B cell (primary cell): ENCODE results near the gene CHST2. TPM values are rescaled to one million over a fixed set of nuclear protein-coding genes. Genes with fewer than 3 reads are reported as not detected.

Source experiments
- ATAC-seq: fragments of 200-7000 bp; cut with Tn5 transposase; one replicate; pipeline ENCODE4 v1.10.0; 2021; ENCODE audit warnings: low read depth, mild to moderate bottlenecking, moderate number of reproducible peaks, moderate library complexity
- CTCF ChIA-PET: fragments of 350-600 bp; sonication (Branson Sonifier 250); formaldehyde crosslinking; loops from one replicate; lab custom pipeline; 2021; ENCODE audit warnings: antibody characterized with exemption, inconsistent platforms; lab: Charles Lee
- POLR2A ChIA-PET: fragments of 350-600 bp; sonication (Branson Sonifier 250); formaldehyde crosslinking; loops from one replicate; lab custom pipeline; 2021; ENCODE audit warnings: antibody characterized with exemption; lab: Charles Lee
- DNase-seq: peaks from one replicate; pipeline ENCODE4 v3.0.0; 2013
- H2AFZ ChIP-seq: 2 replicates; pipeline ENCODE4 v1.6.1; 2012; ENCODE audit warnings: mild to moderate bottlenecking, low read depth, low read length; ENCODE audit not compliant: insufficient read depth, poor library complexity, severe bottlenecking
- H3K27ac ChIP-seq, 2 donors: 1 replicate in 1 of 2; 2 replicates in 1 of 2; pipeline ENCODE4 v1.5.1; 2012 to 2013; ENCODE audit warnings: low read length in 2 of 2, mild to moderate bottlenecking in 2 of 2, moderate library complexity in 1 of 2
- H3K27me3 ChIP-seq, 4 experiments: fragments of 200-600 bp in 1 of 4; sonication (generic) in 1 of 4; replicated peaks in 1 of 4; 1 replicate in 2 of 4; 2 replicates in 2 of 4; pipeline versions ENCODE4 v1.6.1 to v1.7.0; 2013 to 2016; ENCODE audit warnings: low read length in 3 of 4, mild to moderate bottlenecking in 2 of 4, mixed read lengths in 1 of 4, moderate library complexity in 1 of 4; ENCODE audit not compliant: insufficient read depth in 4 of 4, control insufficient read depth in 3 of 4; ENCODE audit errors: control extremely low read depth in 1 of 4
- H3K36me3 ChIP-seq, 2 experiments: replicated peaks in 1 of 2; 1 replicate in 1 of 2; 2 replicates in 1 of 2; pipeline versions ENCODE4 v1.6.1 to v1.7.1; 2013; ENCODE audit warnings: low read length in 1 of 2; ENCODE audit not compliant: insufficient read depth in 2 of 2, control insufficient read depth in 1 of 2; ENCODE audit errors: control extremely low read depth in 1 of 2, extremely low read depth in 1 of 2
- H3K4me1 ChIP-seq, 2 donors: fragments of 200-600 bp in 1 of 2; sonication (generic) in 1 of 2; 1 replicate in 1 of 2; 2 replicates in 1 of 2; pipeline versions ENCODE4 v1.5.1 to v1.6.1; 2013 to 2017; ENCODE audit warnings: low read length in 2 of 2; ENCODE audit not compliant: control insufficient read depth in 2 of 2, insufficient read depth in 2 of 2
- H3K4me2 ChIP-seq: replicated peaks from 2 replicates; pipeline ENCODE3; 2012; ENCODE audit warnings: mild to moderate bottlenecking, low read depth, low read length; ENCODE audit not compliant: poor library complexity, severe bottlenecking
- H3K4me3 ChIP-seq, 5 experiments: fragments of 200-600 bp in 1 of 5; sonication (generic) in 1 of 5; 1 replicate in 3 of 5; 2 replicates in 2 of 5; pipeline versions ENCODE4 v1.5.1 to v1.7.0; 2011 to 2016; ENCODE audit warnings: low read length in 4 of 5, mild to moderate bottlenecking in 4 of 5, low read depth in 2 of 5, control low read depth in 1 of 5, moderate library complexity in 1 of 5; ENCODE audit not compliant: insufficient read depth in 1 of 5; ENCODE audit errors: control extremely low read depth in 1 of 5, extremely low read depth in 1 of 5
- H3K79me2 ChIP-seq: fragments of 200-600 bp; sonication (generic); one replicate; pipeline ENCODE4 v1.6.0; 2016; ENCODE audit warnings: low read length; ENCODE audit not compliant: control insufficient read depth, insufficient read depth
- H3K9ac ChIP-seq: fragments of 200-600 bp; sonication (generic); 2 replicates; pipeline ENCODE4 v1.6.1; 2017; ENCODE audit warnings: mild to moderate bottlenecking, low read length, moderate library complexity
- H3K9me3 ChIP-seq, 3 donors: one replicate each; pipeline versions ENCODE4 v1.6.1 to v1.7.1; 2013; ENCODE audit warnings: low read length in 2 of 3; ENCODE audit not compliant: control insufficient read depth in 2 of 3, insufficient read depth in 1 of 3; ENCODE audit errors: control extremely low read depth in 1 of 3
- H4K20me1 ChIP-seq: 2 replicates; pipeline ENCODE4 v1.6.0; 2012; ENCODE audit warnings: mild to moderate bottlenecking, low read length; ENCODE audit not compliant: insufficient read depth, control insufficient read depth, poor library complexity, severe bottlenecking
- H3K27ac Mint-ChIP-seq: one replicate; pipeline ENCODE4 v1.8.0; 2021; ENCODE audit warnings: mixed read lengths
- H3K27me3 Mint-ChIP-seq: one replicate; pipeline ENCODE4 v1.8.0; 2021; ENCODE audit warnings: mixed read lengths
- H3K4me1 Mint-ChIP-seq: one replicate; pipeline ENCODE4 v1.8.0; 2021; ENCODE audit warnings: mixed read lengths
- H3K4me3 Mint-ChIP-seq: one replicate; pipeline ENCODE4 v1.8.0; 2021; ENCODE audit warnings: mixed read lengths
- H3K9me3 Mint-ChIP-seq: one replicate; pipeline ENCODE4 v1.8.0; 2022; ENCODE audit warnings: mixed read lengths; ENCODE audit not compliant: insufficient read depth
- CTCF ChIP-seq: fragments of 200-600 bp; IDR thresholded peaks from one replicate; pipeline ENCODE4 v1.8.0; 2022; ENCODE audit warnings: antibody characterized with exemption, mild to moderate bottlenecking
- EZH2 ChIP-seq: IDR thresholded peaks from 2 replicates; pipeline ENCODE4 v1.6.1; 2012; ENCODE audit warnings: borderline replicate concordance, low read depth, mild to moderate bottlenecking, moderate library complexity, low read length; ENCODE audit not compliant: insufficient read depth, poor library complexity, severe bottlenecking
- WGBS: methylation state at CpG from one replicate; pipeline ENCODE4 v1.1.5; 2013; ENCODE audit warnings: missing lambda C conversion rate; ENCODE audit not compliant: insufficient coverage; 5-methylcytosine and 5-hydroxymethylcytosine counted together
- intact Hi-C: fragments of 100-400 bp; cut with micrococcal nuclease; formaldehyde crosslinking; loops from one replicate; pipeline ENCODE4 v1.10.0; 2022
- polyA plus RNA-seq: library from polyadenylated mRNA; depleted of rRNA; stranded (reverse); fragments of >200 nt; gene quantifications from 2 replicates; pipeline ENCODE4 v1.2.3, GENCODE V29; 2012
- total RNA-seq, 2 donors: library from RNA; stranded (reverse); fragments of 120-200 nt in 1 of 2; gene quantifications; 1 replicate in 1 of 2; 2 replicates in 1 of 2; pipeline versions ENCODE4 v1.2.3 to v1.2.4, GENCODE V29; 2013 to 2022

CHST2 gene
- total and polyA plus RNA-seq, 2 donors (not counting 1 experiment from before 2014, with no cell fraction given) = 5.2 to 25.0 TPM

DNA sequence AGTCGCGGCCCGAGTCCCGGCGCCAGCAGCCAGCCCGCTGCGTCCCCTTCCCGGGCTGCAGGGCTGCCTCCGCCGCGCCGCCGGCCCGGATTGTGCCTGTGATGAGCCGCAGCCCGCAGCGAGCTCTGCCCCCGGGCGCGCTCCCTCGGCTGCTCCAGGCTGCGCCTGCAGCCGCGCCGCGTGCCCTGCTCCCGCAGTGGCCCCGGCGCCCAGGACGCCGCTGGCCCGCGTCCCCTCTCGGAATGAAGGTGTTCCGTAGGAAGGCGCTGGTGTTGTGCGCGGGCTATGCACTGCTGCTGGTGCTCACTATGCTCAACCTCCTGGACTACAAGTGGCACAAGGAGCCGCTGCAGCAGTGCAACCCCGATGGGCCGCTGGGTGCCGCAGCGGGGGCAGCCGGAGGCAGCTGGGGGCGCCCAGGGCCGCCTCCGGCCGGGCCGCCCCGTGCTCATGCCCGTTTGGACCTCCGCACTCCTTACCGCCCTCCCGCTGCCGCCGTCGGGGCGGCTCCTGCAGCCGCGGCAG, 1.2 kb downstream of the CHST2 start:
- Histone ChIP-seq H3K4me3 (peak overlapping the region; percentile 44 to 95 (median 91)), H3K27ac (no peak overlapping the region), H3K79me2 (peaks cover 6% of the 10 kb centered on the region), H3K4me1 (peaks cover 25 to 32% of the 10 kb centered on the region in 2 donors), H4K20me1 (no peaks in the 10 kb centered on the region), H3K27me3 (no peaks in the 10 kb centered on the region), H3K9ac (peak overlapping the region; percentile 90), H3K4me2 (peak overlapping the region; percentile 96), H3K36me3 (no peaks in the 10 kb centered on the region), H2AFZ (peak overlapping the region; percentile 98), H3K9me3 (peaks cover 0 to 8% (median 0%) of the 10 kb centered on the region in 3 donors)
- POLR2A ChIA-PET = interaction anchor here (0.6 kb wide), 1 partner anchor 41 kb away, joined by 10 read pairs; no protein-coding TSS in a partner anchor
- ATAC-seq = peak; percentile 26
- H3K9me3 Mint-ChIP-seq = no peaks in the 10 kb centered on the region
- TF ChIP-seq CTCF = peak; percentile 37
- no peak for TF ChIP-seq EZH2
- no peaks in the 10 kb centered on the region for H3K27me3 Mint-ChIP-seq
- intact Hi-C loops = loop anchor here (1.0 to 5.0 kb wide), 6 partner anchors 232 to 728 kb away; partner anchors contain the start of genes ATR and SLC9A9
- peak; percentile 77 for DNase-seq
- peak overlapping the region; percentile 32 for H3K27ac Mint-ChIP-seq
- peak overlapping the region; percentile 81 for H3K4me3 Mint-ChIP-seq
- CTCF ChIA-PET = interaction anchor here (0.9 to 4.9 kb wide), 14 partner anchors 10 to 554 kb away, joined by 3 to 31 read pairs (median 4); no protein-coding TSS in a partner anchor
- peaks cover 40% of the 10 kb centered on the region for H3K4me1 Mint-ChIP-seq
- WGBS = under 1% methylated on average over 60 of the region's 60 CpGs
